ENCODE measurements around the gene BAIAP2L1. TPM values are rescaled to one million over a fixed set of nuclear protein-coding genes. Genes with fewer than 3 reads are reported as not detected.

The BAIAP2L1 gene
- total RNA-seq, 2 donors from 2014 or later = 4.2 to 5.1 TPM

- DNase-seq (ENCODE audit: low spot score in 2 of 2) (no peak), ATAC-seq (no peak)
- Mint-ChIP-seq H3K27ac (no peak overlapping the region), H3K36me3 (no peaks in the 10 kb centered on the region), H3K9me3 (no peaks in the 10 kb centered on the region)
These were observed 52.0 kb downstream of the BAIAP2L1 start for GRCh38 chr7:98348726-98349474.

GRCh38 chr7:98346515-98347069 is 54.3 kb downstream of the BAIAP2L1 start:
- no peak for DNase-seq (ENCODE audit: low spot score in 2 of 2)
- H3K36me3 Mint-ChIP-seq = no peaks in the 10 kb centered on the region
- ATAC-seq = peak in 1 of 2 donors; percentile 72
- H3K9me3 Mint-ChIP-seq = no peaks in the 10 kb centered on the region
- H3K27ac Mint-ChIP-seq = no peak overlapping the region

GRCh38 chr7:98341106-98341505 is 59.8 kb downstream of the BAIAP2L1 start:
- Mint-ChIP-seq H3K36me3 (no peaks in the 10 kb centered on the region), H3K9me3 (peaks cover 0 to 5% of the 10 kb centered on the region in 2 donors), H3K27ac (no peak overlapping the region)
- no peak for ATAC-seq
- no peak for DNase-seq (ENCODE audit: low spot score in 2 of 2)

- Mint-ChIP-seq H3K9me3 (peaks cover 0 to 5% of the 10 kb centered on the region in 2 donors), H3K27ac (no peak overlapping the region), H3K36me3 (no peaks in the 10 kb centered on the region)
- ATAC-seq = no peak
- no peak for DNase-seq (ENCODE audit: low spot score in 2 of 2)
These were observed 61.8 kb downstream of the BAIAP2L1 start for GRCh38 chr7:98339043-98339442.

GRCh38 chr7:98338441-98338840 is 62.4 kb downstream of the BAIAP2L1 start:
- H3K36me3 Mint-ChIP-seq = no peaks in the 10 kb centered on the region
- H3K9me3 Mint-ChIP-seq = peaks cover 0 to 5% of the 10 kb centered on the region in 2 donors
- DNase-seq (ENCODE audit: low spot score in 2 of 2) (no peak), ATAC-seq (no peak)
- H3K27ac Mint-ChIP-seq = no peak overlapping the region

- H3K9me3 Mint-ChIP-seq = peaks cover 0 to 14% of the 10 kb centered on the region in 2 donors
- DNase-seq (ENCODE audit: low spot score in 2 of 2) (no peak), ATAC-seq (no peak)
- peaks cover 0 to 4% of the 10 kb centered on the region in 2 donors for H3K36me3 Mint-ChIP-seq
- H3K27ac Mint-ChIP-seq = no peak overlapping the region
These were observed 65.4 kb downstream of the BAIAP2L1 start for GRCh38 chr7:98335411-98335977.

GRCh38 chr7:98334081-98334480 is 66.8 kb downstream of the BAIAP2L1 start:
- DNase-seq (ENCODE audit: low spot score in 2 of 2) (no peak), ATAC-seq (no peak)
- H3K27ac Mint-ChIP-seq = no peak overlapping the region
- H3K36me3 Mint-ChIP-seq = peaks cover 0 to 4% of the 10 kb centered on the region in 2 donors
- H3K9me3 Mint-ChIP-seq = peaks cover 0 to 8% of the 10 kb centered on the region in 2 donors

- ATAC-seq (no peak), DNase-seq (ENCODE audit: low spot score in 2 of 2) (no peak)
- H3K36me3 Mint-ChIP-seq = peaks cover 0 to 4% of the 10 kb centered on the region in 2 donors
- no peak overlapping the region for H3K27ac Mint-ChIP-seq
- H3K9me3 Mint-ChIP-seq = peaks cover 0 to 8% of the 10 kb centered on the region in 2 donors
These were observed 69.9 kb downstream of the BAIAP2L1 start for GRCh38 chr7:98330926-98331529.

GRCh38 chr7:98329791-98330373 is 71.0 kb downstream of the BAIAP2L1 start:
- Mint-ChIP-seq H3K36me3 (peaks cover 0 to 4% of the 10 kb centered on the region in 2 donors), H3K9me3 (peaks cover 0 to 8% of the 10 kb centered on the region in 2 donors), H3K27ac (peak overlapping the region in 1 of 2 donors; percentile 24)
- DNase-seq (ENCODE audit: low spot score in 2 of 2) = no peak
- ATAC-seq = no peak

GRCh38 chr7:98329100-98329790 is 71.6 kb downstream of the BAIAP2L1 start:
- H3K27ac Mint-ChIP-seq = peak overlapping the region in 1 of 2 donors; percentile 65
- ATAC-seq (no peak), DNase-seq (ENCODE audit: low spot score in 2 of 2) (no peak)
- peaks cover 0 to 8% of the 10 kb centered on the region in 2 donors for H3K9me3 Mint-ChIP-seq
- H3K36me3 Mint-ChIP-seq = peaks cover 0 to 4% of the 10 kb centered on the region in 2 donors

- H3K27ac Mint-ChIP-seq = no peak overlapping the region
- no peaks in the 10 kb centered on the region for H3K36me3 Mint-ChIP-seq
- ATAC-seq (no peak), DNase-seq (ENCODE audit: low spot score in 2 of 2) (no peak)
- no peaks in the 10 kb centered on the region for H3K9me3 Mint-ChIP-seq
These were observed 76.1 kb downstream of the BAIAP2L1 start for GRCh38 chr7:98324782-98325181.

GRCh38 chr7:98323597-98324322 is 77.1 kb downstream of the BAIAP2L1 start:
- no peak for DNase-seq (ENCODE audit: low spot score in 2 of 2)
- no peaks in the 10 kb centered on the region for H3K36me3 Mint-ChIP-seq
- H3K27ac Mint-ChIP-seq = no peak overlapping the region
- no peaks in the 10 kb centered on the region for H3K9me3 Mint-ChIP-seq
- peak in 1 of 2 donors; percentile 34 for ATAC-seq

- no peak for DNase-seq (ENCODE audit: low spot score in 2 of 2)
- ATAC-seq = no peak
- no peaks in the 10 kb centered on the region for H3K9me3 Mint-ChIP-seq
- H3K27ac Mint-ChIP-seq = no peak overlapping the region
- no peaks in the 10 kb centered on the region for H3K36me3 Mint-ChIP-seq
These were observed 78.3 kb downstream of the BAIAP2L1 start for GRCh38 chr7:98322331-98323270.

GRCh38 chr7:98321301-98321700 is 79.6 kb downstream of the BAIAP2L1 start:
- Mint-ChIP-seq H3K27ac (no peak overlapping the region), H3K9me3 (no peaks in the 10 kb centered on the region), H3K36me3 (no peaks in the 10 kb centered on the region)
- ATAC-seq (no peak), DNase-seq (ENCODE audit: low spot score in 2 of 2) (no peak)

- no peaks in the 10 kb centered on the region for H3K9me3 Mint-ChIP-seq
- H3K27ac Mint-ChIP-seq = no peak overlapping the region
- H3K36me3 Mint-ChIP-seq = no peaks in the 10 kb centered on the region
- ATAC-seq (no peak), DNase-seq (ENCODE audit: low spot score in 2 of 2) (no peak)
These were observed 81.7 kb downstream of the BAIAP2L1 start for GRCh38 chr7:98319176-98319575.

Measured in activated naive CD4-positive, alpha-beta T cell treated with anti-CD3 and anti-CD28 coated beads, Interleukin-2, amount 50 U/mL, for 72 hours (primary cell).